Ovary (tissue), 3 donors: Measurements from ENCODE around the gene SBNO2.

Experiments used
- EP300 ChIP-seq: sonication (generic); formaldehyde crosslinking; IDR thresholded peaks from one replicate; pipeline ENCODE4 v1.6.1; 2017; ENCODE audit warnings: antibody characterized with exemption
- POLR2A ChIP-seq: fragments of 450-650 bp; IDR thresholded peaks from one replicate; pipeline ENCODE4 v1.6.1; 2017; ENCODE audit warnings: antibody characterized with exemption, mild to moderate bottlenecking, moderate library complexity
- TF ChIP-seq, protein P1 (sequence below), 3 donors: fragments of 450-650 bp in 2 of 3; fragments of 200-600 bp in 1 of 3; IDR thresholded peaks; one replicate each; pipeline versions ENCODE4 v1.5.1 to v1.8.0; 2016 to 2022; ENCODE audit warnings: antibody characterized with exemption in 3 of 3, mild to moderate bottlenecking in 1 of 3
- donor health status: DM: no; HTN: no; CAD: no.

GRCh38 chr19:1062387-1063029 lies 111.6 kb downstream of the SBNO2 start:
- TF ChIP-seq, protein P1, sequence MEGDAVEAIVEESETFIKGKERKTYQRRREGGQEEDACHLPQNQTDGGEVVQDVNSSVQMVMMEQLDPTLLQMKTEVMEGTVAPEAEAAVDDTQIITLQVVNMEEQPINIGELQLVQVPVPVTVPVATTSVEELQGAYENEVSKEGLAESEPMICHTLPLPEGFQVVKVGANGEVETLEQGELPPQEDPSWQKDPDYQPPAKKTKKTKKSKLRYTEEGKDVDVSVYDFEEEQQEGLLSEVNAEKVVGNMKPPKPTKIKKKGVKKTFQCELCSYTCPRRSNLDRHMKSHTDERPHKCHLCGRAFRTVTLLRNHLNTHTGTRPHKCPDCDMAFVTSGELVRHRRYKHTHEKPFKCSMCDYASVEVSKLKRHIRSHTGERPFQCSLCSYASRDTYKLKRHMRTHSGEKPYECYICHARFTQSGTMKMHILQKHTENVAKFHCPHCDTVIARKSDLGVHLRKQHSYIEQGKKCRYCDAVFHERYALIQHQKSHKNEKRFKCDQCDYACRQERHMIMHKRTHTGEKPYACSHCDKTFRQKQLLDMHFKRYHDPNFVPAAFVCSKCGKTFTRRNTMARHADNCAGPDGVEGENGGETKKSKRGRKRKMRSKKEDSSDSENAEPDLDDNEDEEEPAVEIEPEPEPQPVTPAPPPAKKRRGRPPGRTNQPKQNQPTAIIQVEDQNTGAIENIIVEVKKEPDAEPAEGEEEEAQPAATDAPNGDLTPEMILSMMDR (IDR thresholded peaks at IDR 0.05): no peak
- TF ChIP-seq POLR2A (no peak), EP300 (no peak)
